ENCODE results near the gene PLXNA4. TPM values are rescaled to one million over a fixed set of nuclear protein-coding genes. Genes with fewer than 3 reads are reported as not detected.

The PLXNA4 gene
- total RNA-seq, 1 experiment from 2014 or later, result 11.2 TPM

DNA sequence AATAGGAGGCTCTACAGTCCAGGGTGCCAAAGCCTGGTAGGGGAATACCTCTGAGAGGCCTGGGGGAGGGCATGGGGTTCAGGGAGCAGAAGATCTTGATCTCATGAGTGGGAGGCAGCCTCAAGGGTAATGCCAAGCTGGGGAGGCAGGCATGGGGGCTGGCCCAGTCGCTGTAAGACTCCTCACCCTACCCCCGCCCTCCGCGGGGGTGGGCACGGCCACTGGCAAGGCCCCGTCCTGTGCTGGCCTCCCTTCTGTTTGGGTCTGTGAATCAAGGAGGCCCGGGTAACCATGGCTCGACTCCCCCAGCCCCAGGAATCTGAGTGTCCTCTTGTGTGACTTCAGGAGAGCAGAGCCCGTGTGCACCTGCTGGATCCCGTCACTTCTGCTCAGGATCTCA lies 473.9 kb downstream of the PLXNA4 start:
- DNase-seq, result peak in 1 of 2 experiments; percentile 45
- no peak overlapping the region for H3K4me3 ChIP-seq
- no peaks in the 10 kb centered on the region for H3K36me3 ChIP-seq
- H3K27me3 ChIP-seq, result no peaks in the 10 kb centered on the region
- no peaks in the 10 kb centered on the region for H3K9me3 ChIP-seq (replicated peaks)
- no peak overlapping the region for H3K27ac ChIP-seq
- H3K4me1 ChIP-seq, result no peaks in the 10 kb centered on the region

DNA sequence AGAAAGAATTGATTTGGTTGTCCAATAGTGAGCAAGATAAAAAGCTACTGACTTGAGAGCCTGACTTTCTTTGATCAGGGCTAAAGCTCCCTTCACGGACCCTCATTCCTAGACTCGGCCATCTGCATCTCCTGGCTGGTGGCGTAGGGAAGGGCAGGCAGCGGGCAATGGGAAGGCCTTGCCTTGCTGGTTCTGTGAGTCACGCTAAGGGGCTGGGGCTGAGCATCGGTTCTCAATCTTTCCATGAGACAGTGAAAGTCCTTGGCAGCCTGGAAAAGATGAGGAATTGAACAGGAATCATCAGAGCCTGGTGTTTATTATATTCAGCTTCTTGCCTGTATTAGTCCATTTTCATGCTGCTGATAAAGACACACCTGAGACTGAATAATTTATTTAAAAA lies 475.3 kb downstream of the PLXNA4 start:
- no peak for DNase-seq

GRCh38 chr7:132100483-132100882 lies 475.8 kb downstream of the PLXNA4 start:
- DNase-seq, result no peak

More for the DNA sequence above, 475.3 kb downstream of the PLXNA4 start:
- Histone ChIP-seq H3K4me1 (no peaks in the 10 kb centered on the region), H3K4me3 (no peak overlapping the region), H3K27ac (no peak overlapping the region), H3K36me3 (no peaks in the 10 kb centered on the region), H3K27me3 (no peaks in the 10 kb centered on the region), H3K9me3 (replicated peaks) (no peaks in the 10 kb centered on the region)

DNA sequence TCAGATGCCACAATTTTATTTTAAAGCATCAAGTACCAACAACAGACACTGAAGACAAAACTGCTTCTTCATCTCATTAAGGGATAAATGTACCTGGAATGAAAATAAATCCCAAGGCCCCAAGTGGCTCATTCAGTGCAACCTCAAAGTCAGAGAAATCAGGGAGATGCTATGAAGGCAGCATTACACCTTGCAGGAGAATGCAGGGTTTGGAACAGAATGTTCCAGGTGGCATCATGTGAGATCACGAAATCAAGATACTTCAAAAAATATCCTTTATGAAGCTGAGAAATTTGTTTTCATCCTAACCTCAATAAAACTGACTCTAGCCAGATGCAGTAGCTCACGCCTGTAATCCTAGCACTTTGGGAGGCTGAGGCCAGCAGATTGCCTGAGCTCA lies 477.1 kb downstream of the PLXNA4 start:
- Histone ChIP-seq H3K27me3 (no peaks in the 10 kb centered on the region), H3K4me3 (no peak overlapping the region), H3K27ac (no peak overlapping the region), H3K9me3 (replicated peaks) (no peaks in the 10 kb centered on the region), H3K4me1 (no peaks in the 10 kb centered on the region), H3K36me3 (no peaks in the 10 kb centered on the region)
- no peak for DNase-seq

More at GRCh38 chr7:132100483-132100882, 475.8 kb downstream of the PLXNA4 start:
- no peak overlapping the region for H3K27ac ChIP-seq
- H3K9me3 ChIP-seq (replicated peaks), result no peaks in the 10 kb centered on the region
- no peak overlapping the region for H3K4me3 ChIP-seq
- H3K27me3 ChIP-seq, result no peaks in the 10 kb centered on the region
- H3K4me1 ChIP-seq, result no peaks in the 10 kb centered on the region
- no peaks in the 10 kb centered on the region for H3K36me3 ChIP-seq

DNA sequence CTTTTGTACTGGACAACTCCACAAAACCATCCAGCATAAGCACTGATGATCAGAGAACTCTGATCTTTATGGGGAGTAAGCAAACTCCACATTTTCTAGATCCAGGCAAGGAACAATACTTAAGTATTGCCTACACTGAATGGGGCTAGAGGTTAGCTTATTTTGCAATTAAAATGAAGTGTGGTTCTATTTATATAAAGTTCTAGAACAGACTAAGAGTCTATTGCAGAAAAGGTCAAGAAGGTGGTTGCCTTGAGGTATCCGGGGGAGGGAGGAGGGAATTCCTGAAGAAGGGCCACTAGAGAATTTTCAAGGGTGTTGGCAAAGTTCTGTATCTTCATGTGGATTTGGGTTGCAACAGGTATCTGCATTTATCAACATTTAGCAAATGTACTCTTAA lies 477.9 kb downstream of the PLXNA4 start:
- Histone ChIP-seq H3K36me3 (no peaks in the 10 kb centered on the region), H3K27me3 (no peaks in the 10 kb centered on the region), H3K27ac (no peak overlapping the region), H3K4me3 (no peak overlapping the region), H3K4me1 (no peaks in the 10 kb centered on the region), H3K9me3 (replicated peaks) (no peaks in the 10 kb centered on the region)
- DNase-seq, result no peak

DNA sequence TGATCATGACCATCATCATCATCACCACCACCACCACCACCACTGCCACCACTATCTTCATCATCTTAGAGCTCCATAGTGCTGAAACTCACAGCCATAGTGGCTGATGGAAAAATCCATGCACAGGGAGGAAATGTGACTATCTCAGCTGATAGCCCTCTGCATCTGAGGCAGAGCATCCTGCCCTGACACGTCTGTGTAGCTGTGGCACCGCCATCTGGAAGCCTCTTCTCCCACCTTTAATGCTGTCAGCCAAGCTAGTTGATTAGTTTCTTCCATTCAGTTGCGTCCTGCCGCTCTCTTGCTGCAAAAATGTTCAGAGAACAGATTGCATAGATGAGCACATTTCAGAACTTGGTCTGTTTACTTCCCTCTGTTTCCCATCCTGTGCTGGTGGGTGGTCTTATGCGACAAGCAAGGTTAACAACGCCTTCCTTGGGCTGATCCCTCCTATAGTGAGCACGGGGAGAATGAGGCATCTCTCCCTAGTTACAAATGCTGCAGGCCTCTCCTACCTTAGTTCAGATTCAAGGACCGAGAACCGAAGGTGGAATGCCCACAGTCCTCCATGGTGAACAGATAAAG lies 478.6 kb downstream of the PLXNA4 start:
- no peaks in the 10 kb centered on the region for H3K27me3 ChIP-seq
- H3K36me3 ChIP-seq, result no peaks in the 10 kb centered on the region
- no peak overlapping the region for H3K4me3 ChIP-seq
- DNase-seq, result no peak
- H3K4me1 ChIP-seq, result no peaks in the 10 kb centered on the region
- no peaks in the 10 kb centered on the region for H3K9me3 ChIP-seq (replicated peaks)
- no peak overlapping the region for H3K27ac ChIP-seq

GRCh38 chr7:132095111-132095765 lies 481.0 kb downstream of the PLXNA4 start:
- Histone ChIP-seq H3K4me1 (no peaks in the 10 kb centered on the region), H3K4me3 (no peak overlapping the region)
- DNase-seq, result no peak

GRCh38 chr7:132092106-132092505 lies 484.2 kb downstream of the PLXNA4 start:
- Histone ChIP-seq H3K36me3 (no peaks in the 10 kb centered on the region), H3K27me3 (no peaks in the 10 kb centered on the region), H3K4me3 (no peak overlapping the region), H3K9me3 (replicated peaks) (no peaks in the 10 kb centered on the region), H3K4me1 (no peaks in the 10 kb centered on the region), H3K27ac (no peak overlapping the region)
- no peak for DNase-seq

More at GRCh38 chr7:132095111-132095765, 481.0 kb downstream of the PLXNA4 start:
- no peaks in the 10 kb centered on the region for H3K36me3 ChIP-seq
- H3K9me3 ChIP-seq (replicated peaks), result no peaks in the 10 kb centered on the region
- no peak overlapping the region for H3K27ac ChIP-seq
- H3K27me3 ChIP-seq, result no peaks in the 10 kb centered on the region

- no peak overlapping the region for H3K27ac ChIP-seq
- H3K4me3 ChIP-seq, result no peak overlapping the region
- no peaks in the 10 kb centered on the region for H3K27me3 ChIP-seq
- no peak for DNase-seq
- no peaks in the 10 kb centered on the region for H3K4me1 ChIP-seq
- no peaks in the 10 kb centered on the region for H3K9me3 ChIP-seq (replicated peaks)
- no peaks in the 10 kb centered on the region for H3K36me3 ChIP-seq
Observed at GRCh38 chr7:132091706-132092105, 484.6 kb downstream of the PLXNA4 start.

DNA sequence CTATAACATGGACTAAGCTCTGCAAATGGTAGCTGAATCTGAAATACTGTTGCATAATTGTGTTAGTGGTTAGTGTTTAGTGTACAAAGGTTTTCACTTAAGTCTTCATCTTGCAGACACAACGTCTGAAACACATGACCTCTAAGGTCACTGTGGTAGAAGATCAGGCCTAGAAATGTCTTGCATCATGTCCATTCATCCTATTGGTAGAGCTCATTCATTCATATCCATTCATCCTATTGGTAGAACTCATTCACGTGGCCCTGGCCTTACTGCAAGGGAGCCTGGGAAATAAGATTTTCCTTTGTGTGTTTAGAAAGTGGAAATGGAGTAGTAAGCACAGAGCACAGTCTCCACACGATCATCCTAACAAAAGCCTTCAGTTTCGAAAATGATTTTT lies 485.8 kb downstream of the PLXNA4 start:
- H3K36me3 ChIP-seq, result no peaks in the 10 kb centered on the region
- no peak overlapping the region for H3K27ac ChIP-seq
- H3K27me3 ChIP-seq, result no peaks in the 10 kb centered on the region
- no peaks in the 10 kb centered on the region for H3K9me3 ChIP-seq (replicated peaks)
- no peak overlapping the region for H3K4me3 ChIP-seq
- DNase-seq, result no peak
- no peaks in the 10 kb centered on the region for H3K4me1 ChIP-seq

- no peak for DNase-seq
- Histone ChIP-seq H3K27me3 (no peaks in the 10 kb centered on the region), H3K36me3 (no peaks in the 10 kb centered on the region), H3K4me1 (no peaks in the 10 kb centered on the region), H3K4me3 (no peak overlapping the region), H3K9me3 (replicated peaks) (0 out of 2 replicates have a peak, but pooled peaks cover 1% of the 10 kb centered on the region), H3K27ac (no peak overlapping the region)
Observed at GRCh38 chr7:132089356-132089755, 486.9 kb downstream of the PLXNA4 start.

DNA sequence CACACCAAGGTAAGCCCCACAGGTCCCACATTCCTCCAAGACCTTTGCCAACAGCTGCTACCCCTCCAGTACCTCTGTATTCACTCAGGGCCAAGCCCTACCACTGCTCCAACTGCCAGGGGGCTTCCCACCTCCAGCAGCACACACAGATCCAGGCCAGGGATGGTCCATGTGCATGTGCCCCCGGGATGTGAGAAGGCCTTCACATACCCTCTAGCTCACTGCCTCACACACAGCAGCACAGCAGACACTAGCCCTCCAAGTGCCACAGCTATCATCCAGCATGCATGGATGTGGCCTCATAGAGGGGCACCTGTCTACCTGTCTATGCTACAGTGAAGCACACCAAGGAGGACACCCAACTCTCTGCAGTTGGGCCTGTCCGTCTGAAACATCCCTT lies 488.8 kb downstream of the PLXNA4 start:
- H3K27ac ChIP-seq, result no peak overlapping the region
- H3K27me3 ChIP-seq, result no peaks in the 10 kb centered on the region
- no peaks in the 10 kb centered on the region for H3K36me3 ChIP-seq
- H3K4me1 ChIP-seq, result no peaks in the 10 kb centered on the region; the same call in 1 of the 2 replicates
- H3K9me3 ChIP-seq (replicated peaks), result 0 out of 2 replicates have a peak, but pooled peaks cover 3% of the 10 kb centered on the region
- H3K4me3 ChIP-seq, result no peak overlapping the region
- DNase-seq, result no peak

- Histone ChIP-seq H3K4me3 (no peak overlapping the region), H3K9me3 (replicated peaks) (0 out of 2 replicates have a peak, but pooled peaks cover 3% of the 10 kb centered on the region), H3K36me3 (no peaks in the 10 kb centered on the region), H3K27ac (no peak overlapping the region), H3K27me3 (no peaks in the 10 kb centered on the region), H3K4me1 (no peaks in the 10 kb centered on the region; the same call in 1 of the 2 replicates)
- DNase-seq, result peak in 1 of 2 experiments; percentile 17
Observed at GRCh38 chr7:132084776-132085388, 491.4 kb downstream of the PLXNA4 start.

DNA sequence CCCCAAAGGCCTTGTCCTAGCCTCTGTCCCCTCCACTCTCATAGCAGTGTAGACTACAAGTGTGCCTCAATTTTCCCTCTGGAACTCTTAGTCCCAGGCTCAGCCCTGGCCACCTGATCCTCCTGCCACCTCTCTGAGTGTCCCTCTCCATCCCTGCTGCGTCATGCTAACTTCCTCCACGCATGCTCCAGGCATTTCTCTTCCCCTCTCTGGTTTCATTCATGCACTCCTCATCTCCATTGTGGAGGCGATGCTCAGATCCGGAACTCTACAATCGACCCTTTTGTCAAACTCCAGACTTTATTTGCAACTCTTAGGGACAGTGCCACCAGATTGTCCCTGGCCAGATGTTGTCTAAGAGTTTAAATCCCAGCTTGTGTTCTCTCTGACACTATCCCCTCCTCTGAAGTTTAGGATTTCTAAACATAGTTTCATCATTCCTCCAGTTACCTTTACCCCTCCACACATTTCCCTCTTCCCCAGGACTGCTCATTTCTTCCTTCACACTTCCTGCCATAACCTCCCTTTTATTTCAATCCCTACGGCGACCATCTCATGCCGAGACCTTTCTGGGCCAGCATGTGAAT lies 492.6 kb downstream of the PLXNA4 start:
- no peaks in the 10 kb centered on the region; the same call in 1 of the 2 replicates for H3K4me1 ChIP-seq
- H3K27me3 ChIP-seq, result no peaks in the 10 kb centered on the region
- DNase-seq, result no peak
- H3K27ac ChIP-seq, result no peak overlapping the region
- no peak overlapping the region for H3K4me3 ChIP-seq
- H3K36me3 ChIP-seq, result no peaks in the 10 kb centered on the region
- 0 out of 2 replicates have a peak, but pooled peaks cover 3% of the 10 kb centered on the region for H3K9me3 ChIP-seq (replicated peaks)

- no peaks in the 10 kb centered on the region for H3K36me3 ChIP-seq
- no peak overlapping the region for H3K27ac ChIP-seq
- H3K9me3 ChIP-seq (replicated peaks), result 0 out of 2 replicates have a peak, but pooled peaks cover 3% of the 10 kb centered on the region
- H3K4me3 ChIP-seq, result no peak overlapping the region
- DNase-seq, result peak in 1 of 2 experiments; percentile 26
- H3K27me3 ChIP-seq, result no peaks in the 10 kb centered on the region
- H3K4me1 ChIP-seq, result no peaks in the 10 kb centered on the region; the same call in 1 of the 2 replicates
Observed at GRCh38 chr7:132083126-132083525, 493.1 kb downstream of the PLXNA4 start.
